ENCODE measurements around the gene PPM1L. TPM values are rescaled to one million over a fixed set of nuclear protein-coding genes. Genes with fewer than 3 reads are reported as not detected.

The PPM1L gene
- total RNA-seq, 1 experiment from 2014 or later = 10.6 TPM

DNA sequence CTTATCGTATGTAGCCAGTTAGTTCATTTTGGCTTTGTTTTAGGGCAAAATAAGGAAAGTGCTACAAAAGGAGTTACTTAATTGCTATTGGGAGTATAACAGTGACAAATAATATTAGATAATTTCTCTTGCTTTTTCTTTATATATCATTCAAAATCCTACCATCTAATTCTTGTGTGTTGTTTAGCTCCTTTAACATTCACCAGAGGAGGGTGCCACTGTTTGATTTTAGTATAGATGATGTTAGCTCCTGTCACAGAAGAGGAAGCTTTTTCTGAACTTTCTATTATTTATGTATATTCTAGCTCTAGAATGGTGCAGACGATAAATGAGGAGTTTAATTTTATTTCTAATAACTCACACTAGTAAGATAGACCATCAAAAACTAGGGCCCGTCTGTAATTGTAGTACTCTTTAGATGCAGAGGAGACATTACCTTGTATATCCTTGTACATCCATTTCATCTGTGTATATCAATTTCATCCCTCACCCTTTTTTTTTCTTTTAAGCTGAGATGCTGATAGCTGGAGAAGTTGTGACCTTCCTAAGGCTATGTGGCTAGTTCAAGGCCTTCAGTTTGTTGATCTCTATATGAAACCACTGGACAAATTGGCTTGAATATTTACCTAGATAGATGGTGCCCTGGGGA lies 3.0 kb downstream of the PPM1L start:
- Histone ChIP-seq H3K9me3 (ENCODE audit: low read depth, low read length, poor library complexity, severe bottlenecking) (no peaks in the 10 kb centered on the region), H3K4me1 (ENCODE audit: insufficient read depth, low read length, poor library complexity, severe bottlenecking) (peaks cover 8% of the 10 kb centered on the region), H3K27me3 (replicated peaks; ENCODE audit: insufficient read depth, low read depth, low read length, poor library complexity) (no peaks in the 10 kb centered on the region), H3K27ac (ENCODE audit: low read depth, low read length, poor library complexity, severe bottlenecking) (no peak overlapping the region), H3K36me3 (ENCODE audit: insufficient read depth, low read length, poor library complexity, severe bottlenecking) (no peaks in the 10 kb centered on the region), H3K4me3 (ENCODE audit: low read depth, low read length, poor library complexity, severe bottlenecking) (no peak overlapping the region)
- TF ChIP-seq EZH2 (IDR thresholded peaks at IDR 0.05; ENCODE audit: borderline replicate concordance, low read depth, low read length, poor library complexity, severe bottlenecking) = no peak
- TF ChIP-seq, protein P1, sequence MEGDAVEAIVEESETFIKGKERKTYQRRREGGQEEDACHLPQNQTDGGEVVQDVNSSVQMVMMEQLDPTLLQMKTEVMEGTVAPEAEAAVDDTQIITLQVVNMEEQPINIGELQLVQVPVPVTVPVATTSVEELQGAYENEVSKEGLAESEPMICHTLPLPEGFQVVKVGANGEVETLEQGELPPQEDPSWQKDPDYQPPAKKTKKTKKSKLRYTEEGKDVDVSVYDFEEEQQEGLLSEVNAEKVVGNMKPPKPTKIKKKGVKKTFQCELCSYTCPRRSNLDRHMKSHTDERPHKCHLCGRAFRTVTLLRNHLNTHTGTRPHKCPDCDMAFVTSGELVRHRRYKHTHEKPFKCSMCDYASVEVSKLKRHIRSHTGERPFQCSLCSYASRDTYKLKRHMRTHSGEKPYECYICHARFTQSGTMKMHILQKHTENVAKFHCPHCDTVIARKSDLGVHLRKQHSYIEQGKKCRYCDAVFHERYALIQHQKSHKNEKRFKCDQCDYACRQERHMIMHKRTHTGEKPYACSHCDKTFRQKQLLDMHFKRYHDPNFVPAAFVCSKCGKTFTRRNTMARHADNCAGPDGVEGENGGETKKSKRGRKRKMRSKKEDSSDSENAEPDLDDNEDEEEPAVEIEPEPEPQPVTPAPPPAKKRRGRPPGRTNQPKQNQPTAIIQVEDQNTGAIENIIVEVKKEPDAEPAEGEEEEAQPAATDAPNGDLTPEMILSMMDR (conservative IDR thresholded peaks at IDR 0.05; ENCODE audit: low read depth, low read length) = no peak; the same call in 1 of the 2 replicates
- ChIA-PET CTCF (no interaction called here), POLR2A (ENCODE audit: low non-redundant PET) (no interaction called here)
- DNase-seq (ENCODE audit: low spot score) = no peak
- intact Hi-C loops (cut with micrococcal nuclease; ENCODE audit: unreplicated experiment) = loop anchor here (5.0 kb wide), 1 partner anchor 192 kb away; the partner anchor contains the start of gene KPNA4
- BruUV-seq (replicated peaks) = no TSS peak

DNA sequence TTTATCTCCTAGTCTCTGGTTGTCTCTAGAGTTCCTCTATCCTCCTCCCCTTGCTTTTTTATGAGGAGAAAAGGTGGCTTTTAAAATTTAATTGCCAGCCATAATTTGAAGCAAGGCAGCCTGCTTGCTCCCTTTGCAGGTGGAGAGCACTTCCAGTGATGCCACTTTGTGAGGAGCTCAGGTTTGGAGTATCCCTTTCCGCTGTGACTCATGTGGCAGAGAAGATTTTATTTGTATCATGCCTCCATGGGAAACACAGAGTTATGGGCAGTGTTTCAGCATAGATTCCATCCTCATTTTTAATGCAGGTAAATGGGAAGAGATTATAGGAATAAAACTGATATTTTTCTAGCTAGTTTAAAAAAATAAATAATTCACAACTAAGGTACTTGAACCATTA lies 7.0 kb downstream of the PPM1L start:
- no peak for TF ChIP-seq EZH2 (IDR thresholded peaks at IDR 0.05; ENCODE audit: borderline replicate concordance, low read depth, low read length, poor library complexity, severe bottlenecking)
- TF ChIP-seq, protein P1 (conservative IDR thresholded peaks at IDR 0.05; ENCODE audit: low read depth, low read length) = no peak
- POLR2A ChIA-PET (ENCODE audit: low non-redundant PET) = no interaction called here

GRCh38 chr3:160765211-160765610 lies 9.2 kb downstream of the PPM1L start:
- Histone ChIP-seq H3K36me3 (ENCODE audit: insufficient read depth, low read length, poor library complexity, severe bottlenecking) (no peaks in the 10 kb centered on the region), H3K27me3 (replicated peaks; ENCODE audit: insufficient read depth, low read depth, low read length, poor library complexity) (no peaks in the 10 kb centered on the region), H3K4me1 (ENCODE audit: insufficient read depth, low read length, poor library complexity, severe bottlenecking) (no peaks in the 10 kb centered on the region), H3K4me3 (ENCODE audit: low read depth, low read length, poor library complexity, severe bottlenecking) (no peak overlapping the region), H3K9me3 (ENCODE audit: low read depth, low read length, poor library complexity, severe bottlenecking) (no peaks in the 10 kb centered on the region), H3K27ac (ENCODE audit: low read depth, low read length, poor library complexity, severe bottlenecking) (no peak overlapping the region)
- intact Hi-C loops (cut with micrococcal nuclease; ENCODE audit: unreplicated experiment) = no loop called here
- no peak for DNase-seq (ENCODE audit: low spot score)
- BruUV-seq (replicated peaks) = no TSS peak
- TF ChIP-seq, protein P1 (conservative IDR thresholded peaks at IDR 0.05; ENCODE audit: low read depth, low read length) = no peak
- TF ChIP-seq EZH2 (IDR thresholded peaks at IDR 0.05; ENCODE audit: borderline replicate concordance, low read depth, low read length, poor library complexity, severe bottlenecking) = no peak
- POLR2A ChIA-PET (ENCODE audit: low non-redundant PET) = no interaction called here
- CTCF ChIA-PET = no interaction called here

More for the DNA sequence above, 7.0 kb downstream of the PPM1L start:
- intact Hi-C loops (cut with micrococcal nuclease; ENCODE audit: unreplicated experiment) = loop anchor here (5.0 kb wide), 1 partner anchor 179 kb away; no protein-coding TSS in a partner anchor
- no peaks in the 10 kb centered on the region for H3K9me3 ChIP-seq (ENCODE audit: low read depth, low read length, poor library complexity, severe bottlenecking)
- BruUV-seq (replicated peaks) = no TSS peak
- CTCF ChIA-PET = no interaction called here
- no peaks in the 10 kb centered on the region for H3K27me3 ChIP-seq (replicated peaks; ENCODE audit: insufficient read depth, low read depth, low read length, poor library complexity)
- DNase-seq (ENCODE audit: low spot score) = no peak
- H3K27ac ChIP-seq (ENCODE audit: low read depth, low read length, poor library complexity, severe bottlenecking) = no peak overlapping the region
- H3K4me1 ChIP-seq (ENCODE audit: insufficient read depth, low read length, poor library complexity, severe bottlenecking) = no peaks in the 10 kb centered on the region
- no peak overlapping the region for H3K4me3 ChIP-seq (ENCODE audit: low read depth, low read length, poor library complexity, severe bottlenecking)
- H3K36me3 ChIP-seq (ENCODE audit: insufficient read depth, low read length, poor library complexity, severe bottlenecking) = no peaks in the 10 kb centered on the region
